ENCODE measurements around the gene GID4.

The GID4 gene

DNA sequence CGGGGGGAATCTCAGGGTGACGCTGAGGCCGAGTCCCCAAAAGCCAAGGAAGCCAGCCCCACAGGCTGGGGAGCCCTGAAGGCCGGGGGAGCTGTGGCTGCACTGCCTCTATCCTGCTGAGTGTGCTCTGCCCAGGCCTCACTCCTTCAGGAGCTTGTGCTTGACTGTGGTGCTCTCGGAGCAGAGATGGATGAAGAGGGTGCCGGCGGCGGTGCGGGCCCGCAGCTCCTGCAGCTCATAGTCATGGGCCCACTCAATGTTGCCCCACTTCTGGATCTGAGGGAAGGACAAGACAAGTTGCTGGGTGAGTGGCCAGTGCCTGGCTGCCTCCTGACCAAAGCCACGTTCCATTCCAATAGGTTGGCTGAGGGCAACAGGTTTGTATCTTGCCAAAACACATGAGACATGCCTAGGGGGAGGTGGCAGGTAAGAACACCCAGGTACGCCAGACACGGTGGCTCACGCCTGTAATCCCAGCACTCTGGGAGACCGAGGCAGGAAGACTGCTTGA lies 20.7 kb upstream of the GID4 start:
- DNase-seq, result no peak

DNA sequence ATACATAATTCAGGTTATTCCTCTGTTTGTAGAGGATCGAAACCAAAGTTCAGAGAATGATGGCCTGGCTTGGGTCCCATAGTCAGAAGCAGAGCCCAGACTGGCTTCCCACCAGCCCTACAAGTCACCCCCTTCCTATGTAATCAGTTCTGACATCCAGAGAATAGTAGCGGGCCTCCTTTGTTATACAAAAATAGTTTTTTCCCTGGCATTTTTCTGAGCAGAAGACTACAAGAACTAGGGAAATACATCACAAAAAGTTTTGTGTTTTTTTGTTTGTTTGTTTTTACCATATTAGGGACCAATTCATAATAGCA lies 19.4 kb upstream of the GID4 start:
- no peak for DNase-seq

DNA sequence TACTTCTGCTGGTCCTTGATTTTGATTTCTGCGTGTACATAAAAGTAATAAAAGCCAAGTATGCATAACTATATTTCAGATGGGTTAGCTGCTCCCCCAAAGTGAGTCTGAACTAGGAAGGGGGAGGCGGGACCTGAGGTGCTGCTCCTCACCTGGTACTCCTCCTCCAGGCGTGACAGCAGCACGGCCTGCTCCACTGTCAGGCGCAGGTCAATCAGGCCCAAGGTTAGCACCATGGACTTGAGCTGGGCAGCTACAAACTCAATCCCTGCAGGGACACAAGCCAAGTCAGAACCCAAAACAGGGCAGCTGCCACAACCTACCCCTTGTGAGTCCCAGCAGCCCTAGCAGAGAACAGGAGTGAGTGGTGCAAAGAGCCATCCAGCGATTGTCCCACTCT lies 18.2 kb upstream of the GID4 start:
- no peak for DNase-seq

DNA sequence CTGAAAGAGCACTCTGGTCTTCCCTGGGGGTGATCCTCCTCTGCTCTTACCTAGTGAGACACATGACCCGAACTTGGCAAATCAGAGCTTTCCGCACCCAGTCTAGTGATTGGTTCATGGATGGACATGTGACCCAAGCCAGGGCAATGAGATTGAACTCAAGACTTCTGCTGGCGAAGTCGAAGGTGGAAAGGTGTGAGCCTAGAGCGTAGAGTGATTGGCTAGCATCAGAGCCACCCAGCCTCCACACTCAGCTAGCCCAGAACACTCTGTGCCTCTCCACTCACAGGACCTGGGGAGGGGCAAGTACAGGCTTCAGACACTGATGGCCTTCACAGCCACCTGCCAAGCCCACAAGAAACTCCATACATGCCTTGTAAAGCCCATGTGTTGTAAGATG lies 17.8 kb upstream of the GID4 start:
- no peak for DNase-seq

DNA sequence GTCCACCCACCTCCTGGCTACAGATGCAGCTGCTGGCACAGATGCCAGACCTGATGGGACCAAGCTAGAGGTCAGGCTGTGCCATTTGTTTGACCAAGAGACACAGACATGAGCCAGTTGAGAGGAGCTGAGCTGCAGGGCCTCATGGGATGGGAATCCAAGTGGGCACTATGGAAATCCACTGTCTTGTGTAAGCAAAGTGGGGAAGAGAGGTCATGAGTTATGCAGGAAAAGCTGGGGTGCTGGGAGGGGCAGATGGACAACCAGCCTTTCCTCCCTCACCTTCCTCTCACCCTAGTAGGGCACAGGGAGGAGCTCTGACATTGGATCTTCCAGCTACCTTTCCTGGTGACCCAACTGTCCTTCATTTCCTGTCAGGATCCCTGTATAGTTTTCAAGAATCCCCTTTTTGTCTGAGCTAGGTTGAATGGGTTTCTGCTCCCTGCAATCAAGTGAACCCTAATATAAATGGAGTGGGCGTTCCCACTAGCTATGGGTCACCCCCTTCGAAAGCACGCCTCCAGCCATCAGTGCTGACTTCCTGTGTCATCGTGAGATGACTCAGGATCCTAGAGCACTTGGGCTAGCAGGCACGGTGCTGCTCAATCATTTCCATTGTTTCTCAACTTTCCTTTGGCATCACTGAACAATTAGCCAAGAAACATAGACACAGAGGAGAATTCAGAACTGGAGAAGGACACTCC lies 13.8 kb upstream of the GID4 start:
- no peak for DNase-seq

DNA sequence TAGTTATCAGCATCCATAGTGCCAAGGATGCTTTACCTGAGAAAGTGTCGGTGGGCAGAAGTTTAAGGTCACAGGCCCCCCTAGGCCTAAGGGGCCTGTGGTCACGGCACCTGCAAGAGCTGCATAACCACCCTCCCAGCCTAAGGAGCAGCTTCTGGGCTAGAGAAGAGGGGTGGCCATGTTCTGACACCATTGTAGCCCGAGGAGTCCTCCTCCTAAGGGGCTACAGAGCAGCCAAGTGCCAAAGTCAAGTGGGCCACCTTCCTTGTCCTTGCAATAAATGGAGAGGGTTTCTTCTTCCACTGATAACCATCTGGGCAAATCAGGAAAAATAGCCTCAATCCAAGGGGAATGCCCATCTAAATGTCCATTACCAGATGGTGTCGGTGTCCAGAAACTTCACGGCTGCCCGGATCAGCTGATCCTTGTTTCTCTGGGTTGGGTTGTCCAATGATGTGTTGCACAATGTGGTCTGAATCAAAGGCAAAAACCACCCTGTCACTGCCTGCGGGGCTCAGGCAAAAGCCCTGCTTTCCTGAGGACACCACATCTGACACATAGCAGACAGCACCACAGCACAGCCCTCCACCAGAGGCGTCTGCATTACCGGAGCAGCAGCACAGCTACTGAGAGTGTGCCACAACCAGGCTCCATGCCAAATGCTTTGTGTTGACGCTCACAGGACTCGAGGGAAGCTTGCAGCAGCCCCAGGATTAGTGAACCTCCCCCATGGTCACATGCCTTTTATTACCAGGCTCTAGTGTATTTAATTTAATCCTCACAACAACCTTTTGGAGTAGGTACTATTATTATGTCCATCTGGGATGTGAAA lies 13.0 kb upstream of the GID4 start:
- peak; percentile 57 for DNase-seq

DNA sequence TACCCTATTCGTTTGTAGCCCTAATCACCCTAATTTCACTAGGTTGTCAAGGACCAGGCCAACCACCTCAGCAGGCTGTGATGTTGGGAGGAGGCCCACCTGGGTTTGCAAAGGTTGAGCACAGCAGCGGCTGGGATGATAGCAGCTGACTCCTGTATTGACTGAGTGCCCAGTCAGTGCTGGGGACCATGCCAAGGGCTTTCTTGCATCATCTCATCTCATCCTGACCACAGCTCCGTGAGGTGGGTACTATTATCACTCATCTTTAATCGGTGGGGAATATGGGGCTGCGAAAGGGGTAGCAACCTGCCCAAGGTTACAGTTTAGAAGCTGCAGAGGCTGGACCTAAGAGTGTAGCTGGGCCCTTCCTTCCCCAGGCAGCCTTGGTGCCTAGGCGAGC lies 11.9 kb upstream of the GID4 start:
- peak; percentile 52 for DNase-seq

DNA sequence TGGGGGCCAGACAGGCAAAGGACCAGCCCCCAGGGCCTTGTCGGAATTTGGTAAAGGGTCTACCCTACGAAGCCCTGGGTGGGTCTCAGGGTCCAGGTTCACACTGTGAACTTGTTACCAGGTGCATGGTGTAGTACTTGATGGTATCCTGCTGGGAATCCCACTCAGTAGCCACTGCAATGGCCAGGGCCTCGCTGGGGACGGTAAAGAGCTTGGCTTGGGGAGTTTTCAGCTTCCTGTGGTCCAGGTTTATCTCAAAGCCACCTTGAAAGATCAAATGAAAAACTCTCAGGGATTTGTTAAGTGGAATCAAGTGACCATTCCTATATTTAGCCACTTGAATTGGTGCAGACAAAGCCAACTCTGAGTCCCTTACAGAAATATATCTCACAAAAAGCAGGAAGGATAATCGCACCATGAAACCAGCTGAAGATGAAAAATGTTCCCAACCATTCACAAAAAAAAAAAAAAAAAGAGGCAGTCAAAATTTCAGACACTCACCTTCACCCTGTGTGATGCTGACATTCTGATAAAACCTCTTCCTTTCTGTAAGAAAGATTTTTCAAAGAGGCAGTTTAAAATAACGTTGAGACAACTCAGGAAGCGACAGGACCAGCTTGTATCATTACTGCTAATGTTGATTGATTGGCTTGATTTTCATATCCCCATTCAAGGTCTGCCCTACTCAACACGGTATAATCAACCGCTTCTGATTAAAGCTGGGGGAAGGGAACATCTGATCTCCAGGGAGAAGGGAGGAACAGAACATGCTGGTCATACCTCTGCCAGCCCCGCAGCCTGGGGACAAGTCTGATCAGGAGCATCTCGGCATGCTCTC lies 10.9 kb upstream of the GID4 start:
- DNase-seq, result peak; percentile 77

DNA sequence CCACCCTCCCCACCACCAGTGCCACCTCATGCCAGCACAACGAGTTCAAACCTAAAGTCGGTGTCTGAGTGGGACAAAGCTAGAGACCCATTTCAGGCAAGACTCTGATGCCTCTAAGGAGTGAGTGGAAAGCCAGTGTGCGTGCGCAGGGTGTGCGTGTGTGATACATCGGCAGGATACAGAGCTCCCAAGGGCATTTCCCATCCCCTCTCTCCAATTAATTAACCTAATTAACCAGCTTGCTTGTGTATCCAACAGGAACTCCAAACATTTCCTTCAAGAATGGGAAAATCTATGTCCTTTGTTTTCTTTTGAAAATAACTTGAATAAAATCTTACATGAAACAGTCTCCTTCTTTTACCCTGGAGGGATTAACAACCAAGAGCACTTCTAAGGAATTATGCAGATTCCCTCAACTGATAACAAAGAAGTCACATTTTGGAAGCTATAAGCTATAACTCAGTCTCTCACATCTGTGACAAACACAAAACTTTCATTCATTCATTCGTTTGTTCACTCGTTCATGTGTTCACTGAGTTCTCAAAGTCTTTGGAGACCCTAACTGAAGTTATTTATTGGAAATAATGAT lies 10.2 kb upstream of the GID4 start:
- no peak for DNase-seq

DNA sequence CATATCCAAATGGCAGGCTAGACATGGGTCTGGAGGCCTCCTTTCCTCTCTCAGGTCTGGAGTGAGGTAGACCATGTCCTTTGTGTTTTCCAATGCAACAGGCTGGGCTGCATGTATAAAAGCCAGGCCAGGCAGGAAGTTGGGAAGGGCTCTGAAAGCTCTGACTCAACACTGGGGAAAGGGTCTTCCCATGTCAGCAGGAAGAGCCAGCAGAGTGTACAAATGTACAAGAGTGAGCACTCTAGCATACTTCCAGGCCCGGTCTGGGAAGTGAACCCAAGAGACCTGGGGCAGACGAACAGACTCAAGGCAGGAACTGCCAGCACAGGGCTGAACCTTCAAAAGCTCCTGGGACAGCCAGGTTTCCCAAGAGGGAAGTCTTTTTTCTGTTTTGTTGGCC lies 7.3 kb upstream of the GID4 start:
- no peak for DNase-seq

DNA sequence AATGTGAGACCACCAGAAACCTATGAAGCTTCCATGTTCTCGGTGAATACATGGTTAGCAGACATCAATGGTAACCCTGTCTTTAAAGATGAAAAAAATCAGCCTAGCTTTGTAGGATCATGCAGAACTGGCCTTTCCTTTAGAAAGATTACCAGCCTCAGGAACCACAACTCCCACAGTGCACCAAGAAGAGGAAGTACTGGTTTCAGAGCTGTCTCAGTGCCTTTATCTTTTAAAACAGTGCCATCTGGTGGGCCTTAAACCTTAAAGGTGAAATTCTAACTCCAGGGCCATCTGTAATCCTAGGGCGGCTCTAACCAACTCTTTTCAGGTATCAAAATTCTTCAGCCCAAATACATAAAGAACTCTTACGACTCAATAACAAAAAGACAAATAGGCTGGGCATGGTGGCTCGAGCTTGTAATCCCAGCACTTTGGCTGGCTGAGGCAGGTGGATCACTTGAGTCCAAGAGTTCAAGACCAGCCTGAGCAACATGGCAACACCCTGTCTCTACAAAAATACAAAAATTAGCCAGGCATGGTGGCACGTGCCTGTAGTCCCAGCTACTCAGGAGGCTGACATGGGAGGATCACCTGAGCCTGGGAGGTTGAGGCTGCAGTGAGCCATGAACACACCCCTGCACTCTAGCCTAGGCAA lies 5.6 kb upstream of the GID4 start:
- peak; percentile 79 for DNase-seq

DNA sequence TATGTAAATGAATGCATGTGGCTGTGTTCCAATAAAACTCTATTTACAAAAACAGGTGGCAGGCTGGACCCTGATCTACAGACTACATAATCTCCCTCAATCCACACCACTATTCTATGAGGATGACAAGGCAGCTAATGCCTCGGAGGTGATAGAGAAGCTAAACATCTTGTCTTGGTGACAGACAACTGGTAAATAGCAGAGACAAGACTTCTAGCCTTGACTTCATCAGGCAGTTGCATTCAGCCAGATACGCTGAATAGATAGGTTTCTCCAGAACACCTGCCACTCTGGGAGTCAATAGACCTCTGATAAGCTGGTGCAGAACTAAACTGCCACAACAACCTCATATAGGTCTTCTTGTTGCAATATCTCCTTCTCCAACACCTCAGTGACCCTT lies 3.5 kb upstream of the GID4 start:
- no peak for DNase-seq

DNA sequence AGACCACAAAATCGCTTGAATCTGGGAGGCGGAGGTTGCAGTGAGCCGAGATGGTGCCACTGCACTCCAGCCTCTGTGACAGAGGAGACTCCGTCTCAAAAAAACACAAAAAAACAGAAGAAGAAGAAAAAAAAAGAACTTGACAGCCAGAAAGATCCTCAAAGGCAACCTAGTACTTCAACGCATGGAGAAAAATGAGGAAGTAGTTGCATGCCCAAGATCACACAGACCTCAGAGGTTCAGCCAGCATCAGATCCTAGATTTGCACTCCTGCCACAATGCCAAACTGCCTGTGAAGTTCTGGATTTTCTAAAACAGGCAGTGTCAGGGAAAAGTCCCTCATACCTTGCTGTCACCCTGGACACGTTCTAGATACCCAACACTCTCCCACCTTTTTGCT lies 1.7 kb upstream of the GID4 start:
- DNase-seq, result no peak

DNA sequence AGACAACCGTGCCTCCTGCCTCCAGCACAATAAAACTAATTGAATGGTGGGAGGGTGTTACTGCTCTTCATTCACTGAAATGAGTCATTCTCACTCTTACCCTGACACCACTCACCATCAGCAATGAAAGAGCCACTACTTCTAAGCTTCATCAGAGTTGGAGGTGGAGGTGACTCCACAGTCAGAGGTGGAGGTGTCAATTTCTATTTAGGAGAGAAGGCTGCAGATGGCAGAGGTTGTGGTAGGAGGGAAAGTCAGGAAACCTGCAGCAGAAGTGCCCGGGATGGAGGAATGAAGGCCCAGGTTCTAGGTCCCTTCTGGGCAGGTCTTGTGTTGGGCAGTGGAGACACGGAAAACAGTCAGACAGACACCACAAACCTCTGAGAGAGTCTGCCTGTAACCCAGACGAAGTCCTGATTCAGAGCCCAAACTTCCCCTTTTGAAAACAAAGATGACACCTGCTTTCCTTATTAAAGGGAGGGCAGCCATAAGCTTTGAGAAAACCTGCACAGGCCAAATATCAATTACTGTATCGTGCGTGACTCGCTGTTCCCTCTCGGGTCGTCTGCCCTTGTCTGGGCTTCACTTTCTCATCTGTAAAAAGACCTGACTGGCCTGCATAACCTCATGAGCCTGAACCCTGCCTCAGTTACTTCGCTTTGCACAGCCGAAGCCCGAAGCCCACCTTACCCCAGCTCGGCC lies 908 bp upstream of the GID4 start:
- DNase-seq, result no peak

DNA sequence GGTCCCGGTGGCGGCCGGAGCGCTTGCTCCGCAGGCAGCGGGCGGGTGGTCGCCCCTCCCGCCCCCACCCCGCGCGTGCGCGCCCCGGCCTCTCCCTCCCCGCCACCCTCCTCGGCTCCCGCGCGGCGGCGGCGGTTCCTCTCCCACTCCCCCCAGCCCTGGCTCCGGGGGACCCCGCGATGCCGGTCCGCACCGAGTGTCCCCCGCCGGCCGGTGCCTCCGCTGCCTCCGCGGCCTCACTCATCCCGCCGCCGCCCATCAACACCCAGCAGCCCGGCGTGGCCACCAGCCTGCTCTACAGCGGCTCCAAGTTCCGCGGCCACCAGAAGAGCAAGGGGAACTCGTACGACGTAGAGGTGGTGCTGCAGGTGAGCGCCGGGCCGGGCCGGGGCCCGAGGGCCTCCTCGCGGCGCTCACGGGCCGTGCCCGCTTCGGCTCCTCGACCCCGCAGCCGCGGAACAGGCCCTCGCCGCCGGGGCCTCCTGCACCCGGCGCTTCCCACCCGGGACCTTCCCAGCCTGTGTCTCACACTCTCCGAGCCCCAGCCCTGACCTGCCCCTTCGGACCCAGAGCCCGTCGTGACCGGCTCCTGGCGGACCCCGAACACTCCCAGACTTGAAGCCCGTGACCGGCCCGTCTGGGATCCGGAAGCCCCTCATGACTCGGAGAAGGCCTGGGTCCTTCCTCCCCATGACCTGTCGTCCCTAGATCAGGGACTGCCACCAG lies 490 bp downstream of the GID4 start:
- peak; percentile 12 for DNase-seq

DNA sequence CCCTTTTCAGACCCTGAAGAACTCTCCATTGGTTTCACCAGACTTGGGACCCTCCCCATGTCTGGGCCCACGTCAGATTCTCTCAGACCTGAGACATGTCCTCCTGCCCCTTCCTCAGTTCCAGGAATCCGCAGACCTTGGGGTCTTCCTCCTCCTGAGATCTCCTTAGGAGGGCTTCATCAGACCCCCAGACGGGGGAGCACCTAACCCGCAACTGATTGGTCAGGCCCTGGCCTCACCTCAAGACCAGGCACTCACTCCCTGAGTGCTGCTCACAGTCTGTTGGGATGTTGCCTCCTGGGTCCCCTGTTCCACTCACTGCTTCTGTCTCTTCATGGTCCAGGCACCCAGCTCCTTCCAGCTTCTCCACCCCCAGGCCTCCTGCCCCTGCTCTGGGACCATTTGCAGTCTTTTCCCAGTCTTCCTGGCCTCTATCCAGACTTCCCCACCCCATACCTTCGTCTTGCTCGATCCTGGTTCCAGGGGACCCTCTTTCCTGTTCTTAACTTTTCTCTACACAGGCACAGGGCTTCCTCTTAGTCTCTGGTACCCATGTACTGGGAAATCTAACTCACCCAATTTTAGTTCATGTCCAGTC lies 1.2 kb downstream of the GID4 start:
- DNase-seq, result no peak

DNA sequence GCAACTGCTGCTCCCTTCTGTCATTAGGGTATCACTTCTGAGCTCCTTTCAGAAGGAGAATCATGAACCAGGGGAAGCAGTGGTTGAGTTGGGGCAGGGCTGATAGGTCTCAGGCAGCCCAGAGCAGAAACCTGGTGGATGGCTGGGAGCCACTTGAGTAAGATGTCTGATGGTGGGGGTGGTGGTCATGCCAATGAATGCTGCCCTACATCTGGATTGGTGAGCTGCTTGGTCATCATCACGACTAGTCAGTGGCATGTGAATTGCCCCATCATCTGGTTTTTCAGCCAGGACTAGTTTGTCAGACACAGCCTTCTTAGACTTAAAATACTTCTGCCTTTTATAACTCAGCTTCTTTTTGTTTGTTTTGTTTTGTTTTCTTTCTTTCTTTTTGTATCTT lies 2.6 kb downstream of the GID4 start:
- no peak for DNase-seq

DNA sequence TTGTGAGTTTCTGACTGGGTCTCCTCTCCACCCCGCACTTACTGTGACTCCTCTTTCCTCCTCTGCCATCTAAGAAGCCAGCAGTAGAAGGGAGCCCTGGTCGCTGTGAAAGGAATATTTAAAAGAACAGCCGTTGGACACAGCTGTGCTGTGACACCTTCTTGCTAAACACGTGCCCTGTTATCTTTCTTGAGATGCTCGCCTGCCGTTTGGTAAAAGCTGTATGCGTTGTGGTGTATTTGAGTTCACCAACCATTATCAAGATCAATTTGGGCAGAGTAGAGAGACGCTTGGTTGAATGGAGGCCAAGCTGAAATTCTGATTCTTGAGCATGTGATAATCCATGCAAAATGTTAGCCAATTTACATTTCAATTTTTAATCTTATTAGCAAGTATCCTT lies 3.8 kb downstream of the GID4 start:
- DNase-seq, result no peak

DNA sequence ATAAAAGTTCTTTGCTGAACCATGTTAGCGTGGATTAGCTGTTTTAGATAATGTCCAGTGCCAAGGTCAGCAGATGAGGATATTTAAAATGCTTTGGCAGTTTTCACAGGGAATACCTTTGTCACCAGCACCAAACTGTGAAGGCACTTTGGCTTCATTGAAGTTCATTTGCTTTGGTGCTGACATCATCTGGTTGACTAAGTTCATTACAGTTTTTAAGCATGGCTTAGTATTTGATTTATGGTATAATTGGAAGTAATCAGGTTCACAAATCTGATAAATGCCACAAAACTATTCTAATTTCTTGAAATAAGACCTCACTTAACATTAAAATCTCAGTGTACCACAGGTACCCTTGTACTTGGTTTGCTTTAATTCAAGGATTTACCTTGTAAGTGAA lies 4.3 kb downstream of the GID4 start:
- no peak for DNase-seq

DNA sequence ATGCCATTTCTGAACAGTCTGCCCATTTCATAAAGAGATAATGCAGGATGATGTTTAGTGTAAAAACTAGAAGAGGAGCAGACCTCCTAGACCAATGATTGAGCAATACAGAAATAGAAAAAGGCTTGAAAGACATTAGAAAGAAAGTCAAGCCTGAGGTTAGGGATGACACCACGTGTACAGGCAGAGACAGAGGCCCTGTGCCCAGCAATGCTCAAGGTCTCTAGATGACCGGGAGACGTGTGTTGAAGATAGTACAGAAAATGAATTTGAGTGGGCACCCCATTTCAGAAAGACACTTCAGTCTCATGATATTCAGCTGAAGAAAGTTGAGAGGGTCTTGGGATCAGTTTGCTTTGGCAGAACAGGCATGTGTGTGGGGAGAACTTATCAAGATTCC lies 5.4 kb downstream of the GID4 start:
- no peak for DNase-seq

Data from NCI-H1092 treated with DMSO at 0.1 percent for 48 hours (cell line).